SU-DHL-6 (cell line): Measurements from ENCODE around the gene COPE.

Source experiments
- H2AFZ ChIP-seq: fragments of 200-600 bp; sonication (generic); 2 replicates; pipeline ENCODE4 v1.6.1; 2014; ENCODE audit warnings: low read depth, mild to moderate bottlenecking, moderate library complexity, mixed read lengths, antibody characterized with exemption, low read length; ENCODE audit not compliant: severe bottlenecking
- H3F3A ChIP-seq: fragments of 200-600 bp; shearing (Covaris generic); 2 replicates; pipeline ENCODE4 v1.6.0; 2016; ENCODE audit warnings: antibody characterized with exemption, mild to moderate bottlenecking; ENCODE audit not compliant: insufficient read depth
- H3K27ac ChIP-seq: fragments of 200-600 bp; sonication (generic); 2 replicates; pipeline ENCODE4 v1.5.1; 2016; ENCODE audit warnings: low read depth, mild to moderate bottlenecking, low read length, moderate library complexity, mixed read lengths
- H3K27me3 ChIP-seq: fragments of 200-600 bp; sonication (generic), shearing (Covaris generic); 2 replicates; pipeline ENCODE4 v1.6.0; 2014; ENCODE audit warnings: mild to moderate bottlenecking, low read length
- H3K36me3 ChIP-seq: fragments of 200-600 bp; sonication (generic); 2 replicates; pipeline ENCODE4 v1.6.1; 2014; ENCODE audit warnings: mild to moderate bottlenecking, low read length, mixed read lengths
- H3K4me2 ChIP-seq: fragments of 300-600, 200-600 bp; shearing (Covaris generic), sonication (generic); 2 replicates; pipeline ENCODE4 v1.6.0; 2014; ENCODE audit warnings: low read length, low read depth, mild to moderate bottlenecking; ENCODE audit not compliant: poor library complexity, severe bottlenecking
- H3K4me3 ChIP-seq: fragments of 200-600 bp; sonication (generic); 2 replicates; pipeline ENCODE4 v1.5.1; 2014; ENCODE audit warnings: antibody characterized with exemption, low read length, mild to moderate bottlenecking, mixed read lengths; ENCODE audit not compliant: insufficient read depth, poor library complexity, severe bottlenecking
- H3K79me2 ChIP-seq: fragments of 200-600 bp; sonication (generic); 2 replicates; pipeline ENCODE4 v1.6.1; 2014; ENCODE audit warnings: mild to moderate bottlenecking, low read length, moderate library complexity; ENCODE audit not compliant: insufficient read depth
- H3K9ac ChIP-seq: fragments of 200-600 bp; sonication (generic); 2 replicates; pipeline ENCODE4 v1.7.0; 2014; ENCODE audit warnings: mild to moderate bottlenecking, low read length
- H3K9me2 ChIP-seq: fragments of 200-600 bp; sonication (generic); replicated peaks from 2 replicates; pipeline ENCODE4 v1.6.1; 2014; ENCODE audit warnings: low read length; ENCODE audit not compliant: insufficient read depth
- H3K9me3 ChIP-seq: fragments of 200-600 bp; sonication (generic); 2 replicates; pipeline ENCODE4 v1.6.1; 2014; ENCODE audit warnings: low read length, mixed read lengths; ENCODE audit not compliant: insufficient read depth
- H4K20me1 ChIP-seq: fragments of 200-600 bp; sonication (generic); 2 replicates; pipeline ENCODE4 v1.6.1; 2014; ENCODE audit warnings: low read depth, mild to moderate bottlenecking, antibody characterized with exemption, low read length, moderate library complexity, mixed read lengths
- CTCF ChIP-seq: fragments of 200-600 bp; sonication (generic); IDR thresholded peaks from one replicate; pipeline ENCODE4 v1.5.1; 2017; ENCODE audit warnings: antibody characterized with exemption, mild to moderate bottlenecking, low read length, moderate library complexity; ENCODE audit not compliant: insufficient read depth, poor library complexity, severe bottlenecking
- EZH2phosphoT487 ChIP-seq: fragments of 200-600 bp; sonication (generic), shearing (Covaris generic); conservative IDR thresholded peaks from 2 replicates; pipeline ENCODE4 v1.6.1; 2018; ENCODE audit warnings: mild to moderate bottlenecking, antibody characterized with exemption, low read length, moderate library complexity, mixed read lengths

COPE gene

DNA sequence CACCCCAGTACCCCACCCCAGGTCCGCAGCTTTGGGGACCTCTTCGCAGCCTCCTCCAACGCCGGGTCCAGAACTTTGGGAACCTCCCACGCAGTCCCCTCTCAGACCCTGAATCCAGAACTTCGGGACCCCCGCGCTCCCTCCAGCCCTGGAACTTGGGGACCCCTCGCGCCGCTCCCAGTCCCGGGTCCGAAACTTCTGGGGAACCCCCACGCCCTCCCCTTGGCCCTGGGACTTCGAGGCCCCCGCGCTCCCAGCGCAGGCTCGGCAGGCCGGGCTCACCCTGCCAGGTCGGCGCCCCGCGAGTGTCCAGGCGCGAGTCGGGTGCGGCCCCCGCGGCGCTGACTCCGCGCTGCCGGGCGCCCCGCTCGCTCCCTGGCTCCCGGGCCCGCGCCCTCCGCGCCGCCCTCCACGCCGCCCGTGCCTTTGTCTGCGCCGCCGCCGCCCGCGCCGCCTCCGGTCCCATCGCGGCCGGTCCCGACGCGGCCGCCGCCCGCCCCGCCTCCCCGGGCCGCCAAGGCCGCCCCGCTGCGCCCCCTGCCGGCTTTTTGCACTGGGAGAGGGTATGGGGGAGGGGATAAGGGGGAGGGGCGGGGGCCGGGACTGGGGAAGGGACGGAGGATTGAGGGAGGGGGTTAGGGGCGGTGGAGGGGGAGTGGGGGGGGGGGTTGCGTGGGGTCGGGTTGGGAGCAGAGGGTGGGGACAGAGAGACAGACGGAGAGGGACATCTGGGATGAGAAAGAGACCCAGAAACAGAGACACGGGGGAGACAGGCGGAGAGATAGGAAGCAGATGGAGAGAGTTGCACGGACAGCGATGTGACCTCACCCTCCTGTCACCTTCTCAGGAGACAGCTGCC, 21.8 kb upstream of the COPE start, which contains the start of gene HOMER3:
HOMER3 (minus strand) TSS at position 449 of the 859 bp plus-strand sequence. CDS start 2,235 bp downstream, outside the sequence.
- H3K9ac ChIP-seq: peak within 1 kb of the TSS; percentile 88

DNA sequence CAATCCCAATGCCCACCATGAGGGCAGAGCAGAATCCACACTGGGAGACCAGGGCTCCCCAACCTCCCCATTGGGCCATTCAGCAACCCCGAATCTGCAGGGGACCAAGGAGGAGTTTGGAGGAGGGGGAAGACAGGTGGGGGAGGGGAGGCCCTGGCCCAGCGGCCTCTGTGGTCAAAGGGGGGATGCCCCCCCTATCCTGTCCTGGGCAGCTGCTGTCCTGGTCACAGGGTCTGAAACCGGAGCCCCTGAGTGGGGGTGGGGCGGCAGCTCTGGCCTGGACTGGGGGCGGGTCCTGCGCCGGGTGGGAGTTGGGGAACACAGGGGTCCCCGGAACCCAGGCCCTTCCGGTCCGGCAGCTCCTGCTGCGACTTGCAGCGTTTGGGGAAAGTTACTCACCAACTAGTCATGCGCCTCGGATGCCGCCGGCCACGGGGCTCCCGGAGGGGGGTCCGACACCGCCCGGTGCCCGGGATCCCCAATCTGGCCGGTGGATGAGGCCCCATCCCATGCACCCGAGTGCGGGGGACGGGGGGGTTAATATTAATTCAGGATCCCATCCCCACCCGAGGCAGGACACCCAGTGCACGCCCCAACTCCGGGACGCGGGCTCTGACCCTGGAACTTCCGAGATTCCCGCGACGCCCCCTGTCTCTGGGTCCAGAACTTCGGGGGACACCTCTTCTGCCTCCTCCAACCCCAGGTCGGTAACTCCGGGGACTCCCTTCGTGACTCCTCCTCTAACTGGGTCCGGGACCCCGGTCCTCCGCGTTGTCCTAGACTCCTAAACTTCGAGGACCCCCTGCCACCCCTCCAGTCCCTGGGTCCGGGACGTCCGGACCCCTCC, 21.0 kb upstream of the COPE start:
- TF ChIP-seq EZH2phosphoT487: no peak
- H2AFZ ChIP-seq: peak overlapping the region; percentile 52

More for the DNA sequence above, 21.8 kb upstream of the COPE start, which contains the start of gene HOMER3:
- no peaks in the 10 kb centered on the region for H3K27me3 ChIP-seq
- no peaks in the 10 kb centered on the region for H4K20me1 ChIP-seq
- peak within 1 kb of the TSS; percentile 82 for H3K4me2 ChIP-seq
- TF ChIP-seq CTCF (no peak), EZH2phosphoT487 (no peak)
- peaks cover 13% of the 10 kb centered on the region for H3F3A ChIP-seq
- H3K79me2 ChIP-seq: peaks cover 13% of the 10 kb centered on the region
- peak within 1 kb of the TSS; percentile 84 for H3K4me3 ChIP-seq
- peak within 1 kb of the TSS; percentile 50 for H3K27ac ChIP-seq
- H2AFZ ChIP-seq: peak within 1 kb of the TSS; percentile 52
- H3K9me3 ChIP-seq: no peaks in the 10 kb centered on the region
- H3K36me3 ChIP-seq: no peaks in the 10 kb centered on the region
- H3K9me2 ChIP-seq: no peaks in the 10 kb centered on the region

DNA sequence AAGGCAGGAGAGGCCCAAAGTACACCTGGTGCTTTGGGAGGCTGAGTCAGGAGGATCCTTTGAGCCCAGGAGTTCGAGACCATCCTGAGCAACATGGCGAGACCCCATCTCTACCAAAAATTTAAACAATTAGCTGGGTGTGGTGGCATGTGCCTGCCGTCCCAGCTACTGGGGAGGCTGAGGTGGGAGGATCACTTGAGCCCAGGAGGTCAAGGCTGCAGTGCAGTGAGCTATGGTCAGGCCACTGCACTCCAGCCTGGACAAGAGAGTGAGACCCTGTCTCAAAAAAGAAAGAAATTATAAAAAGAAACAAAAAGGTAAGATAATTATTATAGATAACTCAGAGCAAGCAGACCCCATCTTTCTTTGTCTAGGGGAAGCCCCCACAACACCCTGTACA, 20.0 kb upstream of the COPE start:
- Histone ChIP-seq H3K9me2 (no peaks in the 10 kb centered on the region), H3K27me3 (no peaks in the 10 kb centered on the region), H4K20me1 (no peaks in the 10 kb centered on the region), H3K27ac (no peak overlapping the region), H3K4me2 (peak overlapping the region; percentile 82), H3K79me2 (peaks cover 13% of the 10 kb centered on the region), H3K9ac (0 out of 2 replicates have a peak overlapping the region, but pooled peaks have one; percentile 88), H3K4me3 (peak overlapping the region; percentile 84), H2AFZ (no peak overlapping the region), H3K9me3 (no peaks in the 10 kb centered on the region), H3F3A (peaks cover 8% of the 10 kb centered on the region; the same call in 1 of the 2 replicates), H3K36me3 (no peaks in the 10 kb centered on the region)
- TF ChIP-seq CTCF (no peak), EZH2phosphoT487 (no peak)

More for the DNA sequence above, 21.0 kb upstream of the COPE start:
- H3K9ac ChIP-seq: peak overlapping the region; percentile 88
- no peaks in the 10 kb centered on the region for H3K9me2 ChIP-seq
- no peaks in the 10 kb centered on the region for H3K9me3 ChIP-seq
- H3K27ac ChIP-seq: peak overlapping the region; percentile 50
- peak overlapping the region; percentile 82 for H3K4me2 ChIP-seq
- peak overlapping the region; percentile 84 for H3K4me3 ChIP-seq
- H3K36me3 ChIP-seq: no peaks in the 10 kb centered on the region
- H4K20me1 ChIP-seq: no peaks in the 10 kb centered on the region
- H3F3A ChIP-seq: peaks cover 12% of the 10 kb centered on the region; the same call in 1 of the 2 replicates
- H3K79me2 ChIP-seq: peaks cover 13% of the 10 kb centered on the region
- H3K27me3 ChIP-seq: no peaks in the 10 kb centered on the region
